Stimulated activated CD4-positive, alpha-beta T cell treated with anti-CD3 and anti-CD28 coated beads, Interleukin-2, amount 100 ng/mL, for 48 hours (primary cell): ENCODE results near the gene RPS28.
A peak's percentile ranks its signal among the peaks of the same experiment; 100 is the strongest.
"Not testable (repeated sequence)": the region's sequence is repeated elsewhere in the genome, so short reads cannot be mapped to it uniquely, and the experiment has no call there.

Source experiments
- DNase-seq, 2 donors: peaks; one replicate each; pipeline ENCODE4 v3.0.0-alpha.2; 2020

RPS28 gene

GRCh38 chr19:8342684-8343482 lies 21.6 kb downstream of the RPS28 start, which contains the start of gene KANK3:
TSS of gene KANK3 (minus strand) at chr19:8343262. CDS start at chr19:8337828, 5,434 bp downstream.
- peak; percentile 90 for DNase-seq

- DNase-seq = no peak
These were observed 22.2 kb downstream of the RPS28 start for GRCh38 chr19:8343483-8343844.

- DNase-seq = not testable (repeated sequence)
These were observed 28.5 kb downstream of the RPS28 start for GRCh38 chr19:8349629-8350372.

GRCh38 chr19:8352134-8352827 lies 31.0 kb downstream of the RPS28 start:
- no peak for DNase-seq

GRCh38 chr19:8352845-8353244 lies 31.5 kb downstream of the RPS28 start:
- not testable (repeated sequence) for DNase-seq

GRCh38 chr19:8355631-8356402 lies 34.5 kb downstream of the RPS28 start:
- DNase-seq = no peak

- DNase-seq = no peak
These were observed 35.8 kb downstream of the RPS28 start for GRCh38 chr19:8357007-8357521.

GRCh38 chr19:8358948-8359347 lies 37.7 kb downstream of the RPS28 start:
- no peak for DNase-seq

- no peak for DNase-seq
These were observed 38.9 kb downstream of the RPS28 start for GRCh38 chr19:8360196-8360595.

GRCh38 chr19:8361921-8362793 lies 40.9 kb downstream of the RPS28 start:
- DNase-seq = no peak

- peak; percentile 36 to 64 for DNase-seq
These were observed 42.8 kb downstream of the RPS28 start, which contains the start of gene ANGPTL4 for GRCh38 chr19:8363803-8364771. TSS of gene ANGPTL4 (plus strand) at chr19:8364155. CDS start at chr19:8364322, 167 bp downstream.

GRCh38 chr19:8366121-8366581 lies 44.9 kb downstream of the RPS28 start:
- DNase-seq = no peak

- no peak for DNase-seq
These were observed 45.6 kb downstream of the RPS28 start for GRCh38 chr19:8366961-8367326.

GRCh38 chr19:8367327-8368001 lies 46.2 kb downstream of the RPS28 start:
- no peak for DNase-seq

GRCh38 chr19:8370176-8371010 lies 49.1 kb downstream of the RPS28 start:
- DNase-seq = no peak

- DNase-seq = no peak
These were observed 49.9 kb downstream of the RPS28 start for GRCh38 chr19:8371011-8371804.
